Tibial nerve (tissue), 4 donors: ENCODE data around the gene OR51B2.

Experiments used
- CTCF ChIP-seq, 5 experiments: fragments of 200-600 bp in 3 of 5; fragments of 450-650 bp in 2 of 5; sonication (generic) in 3 of 5; IDR thresholded peaks; one replicate each; pipeline ENCODE4 v1.5.1; 2016 to 2019; ENCODE audit warnings: antibody characterized with exemption in 5 of 5, mild to moderate bottlenecking in 3 of 5, moderate library complexity in 2 of 5
- EP300 ChIP-seq, 2 donors: sonication (generic); formaldehyde crosslinking; IDR thresholded peaks; one replicate each; pipeline ENCODE4 v1.6.1; 2017; ENCODE audit warnings: antibody characterized with exemption in 2 of 2, mild to moderate bottlenecking in 1 of 2

GRCh38 chr11:5349550-5349949 is 25.5 kb upstream of the OR51B2 start:
- no peak for TF ChIP-seq CTCF (IDR thresholded peaks at IDR 0.05)
- TF ChIP-seq EP300 (IDR thresholded peaks at IDR 0.05), result no peak
